KOPT-K1 (cell line): ENCODE data around the gene ACSM2B.
"Not testable (repeated sequence)": the region's sequence is repeated elsewhere in the genome, so short reads cannot be mapped to it uniquely, and the experiment has no call there.

Experiments
- H3K27ac ChIP-seq: fragments of 200-600 bp; sonication (generic); 2 replicates; pipeline ENCODE4 v1.5.1; 2016; ENCODE audit warnings: antibody characterized with exemption, mild to moderate bottlenecking, low read depth, low read length; ENCODE audit not compliant: poor library complexity, severe bottlenecking
- H3K36me3 ChIP-seq: fragments of 200-600 bp; sonication (generic); 2 replicates; pipeline ENCODE4 v1.5.1; 2017; ENCODE audit warnings: antibody characterized with exemption, mild to moderate bottlenecking, low read length, moderate library complexity; ENCODE audit not compliant: insufficient read depth
- H3K9me3 ChIP-seq: fragments of 200-600 bp; sonication (generic); 2 replicates; pipeline ENCODE4 v1.5.1; 2017; ENCODE audit warnings: antibody characterized with exemption, low read length, mild to moderate bottlenecking; ENCODE audit not compliant: insufficient read depth, poor library complexity, severe bottlenecking

ACSM2B gene, protein sequence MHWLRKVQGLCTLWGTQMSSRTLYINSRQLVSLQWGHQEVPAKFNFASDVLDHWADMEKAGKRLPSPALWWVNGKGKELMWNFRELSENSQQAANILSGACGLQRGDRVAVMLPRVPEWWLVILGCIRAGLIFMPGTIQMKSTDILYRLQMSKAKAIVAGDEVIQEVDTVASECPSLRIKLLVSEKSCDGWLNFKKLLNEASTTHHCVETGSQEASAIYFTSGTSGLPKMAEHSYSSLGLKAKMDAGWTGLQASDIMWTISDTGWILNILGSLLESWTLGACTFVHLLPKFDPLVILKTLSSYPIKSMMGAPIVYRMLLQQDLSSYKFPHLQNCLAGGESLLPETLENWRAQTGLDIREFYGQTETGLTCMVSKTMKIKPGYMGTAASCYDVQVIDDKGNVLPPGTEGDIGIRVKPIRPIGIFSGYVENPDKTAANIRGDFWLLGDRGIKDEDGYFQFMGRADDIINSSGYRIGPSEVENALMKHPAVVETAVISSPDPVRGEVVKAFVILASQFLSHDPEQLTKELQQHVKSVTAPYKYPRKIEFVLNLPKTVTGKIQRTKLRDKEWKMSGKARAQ

DNA sequence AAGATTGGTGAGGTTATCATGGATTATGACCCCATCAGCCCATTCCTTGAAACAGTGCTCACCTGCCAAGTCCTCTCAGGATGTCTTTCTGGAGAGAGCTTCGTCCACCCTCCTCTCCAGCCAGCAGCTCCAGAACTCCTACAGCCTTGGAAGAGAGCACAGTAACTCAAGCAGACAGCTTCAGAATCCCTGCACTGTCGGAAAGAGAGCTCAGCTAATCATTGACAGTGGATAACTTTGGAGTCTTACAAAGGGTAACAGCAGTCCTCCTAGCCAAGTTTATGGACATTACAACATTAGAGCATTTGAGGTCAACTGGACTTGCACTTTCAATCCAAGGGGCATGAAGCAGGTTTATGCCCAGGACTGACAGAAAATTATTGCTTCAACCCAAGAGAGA, at the start of gene ACSM2B:
ACSM2B (minus strand) TSS at position 223 of the 400 bp plus-strand sequence. CDS start 11,522 bp downstream, outside the sequence.
- H3K27ac ChIP-seq, H3K36me3 ChIP-seq, H3K9me3 ChIP-seq: not testable (repeated sequence)

DNA sequence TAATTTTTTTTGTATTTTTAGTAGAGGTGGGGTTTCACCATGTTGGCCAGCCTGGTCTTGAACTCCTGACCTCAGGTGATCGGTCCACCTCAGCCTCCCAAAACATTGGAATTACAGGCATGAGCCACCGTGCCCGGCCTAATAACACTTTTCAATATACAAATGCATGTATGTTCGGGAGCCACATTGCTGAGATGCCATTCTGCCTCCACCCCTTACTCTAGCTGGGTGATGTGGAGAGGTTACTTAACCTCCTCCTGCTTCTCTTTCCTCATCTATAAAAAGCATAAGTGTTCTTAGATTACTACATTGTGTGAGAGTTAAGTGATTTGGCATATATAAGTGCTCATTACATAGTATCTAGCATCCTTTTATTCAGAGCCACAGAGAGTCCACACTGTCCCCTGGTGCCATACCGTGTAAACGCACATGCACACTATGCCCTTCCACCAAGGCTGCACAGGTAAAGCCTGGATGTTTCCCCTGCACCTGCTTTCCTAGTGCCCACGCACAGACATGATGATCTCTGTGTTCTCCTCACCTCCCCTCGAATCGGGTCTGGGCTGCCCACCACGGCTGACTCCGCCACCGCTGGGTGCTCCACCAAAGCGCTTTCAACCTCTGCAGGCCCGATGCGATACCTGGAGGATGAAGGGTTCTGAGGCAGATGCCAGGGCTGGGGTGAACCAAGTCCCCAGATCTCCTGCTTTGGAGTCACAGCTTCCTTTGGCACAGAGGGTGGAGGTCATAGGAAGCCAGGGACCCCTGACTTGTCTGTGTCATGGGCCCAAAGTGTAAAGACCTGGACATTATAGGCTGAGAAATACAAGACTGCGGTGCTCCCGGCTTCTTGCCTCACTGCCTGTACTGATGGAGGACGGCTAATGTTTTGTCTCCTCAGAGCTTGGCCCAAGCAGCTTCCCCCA, 49.0 kb upstream of the ACSM2B start:
- no peaks in the 10 kb centered on the region for H3K36me3 ChIP-seq
- no peaks in the 10 kb centered on the region for H3K9me3 ChIP-seq
- no peak overlapping the region for H3K27ac ChIP-seq

DNA sequence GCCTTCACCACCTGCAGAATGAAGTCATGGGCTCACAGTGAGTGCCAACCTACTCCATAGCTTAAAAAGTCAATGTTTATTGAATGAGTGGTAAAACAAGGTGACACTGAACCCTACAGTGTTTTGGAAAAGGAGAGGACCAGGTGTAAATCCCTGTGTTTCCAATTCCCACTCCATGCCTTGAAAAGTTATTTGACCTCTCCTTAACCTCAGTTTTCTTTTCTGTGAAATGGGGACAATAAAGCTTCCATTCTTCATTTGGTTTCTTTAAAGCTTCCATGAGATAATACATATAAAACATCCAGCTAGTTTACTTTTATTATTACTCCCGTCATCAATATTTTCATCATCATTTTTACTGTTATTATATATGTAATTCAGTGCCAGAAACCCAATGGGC, 48.0 kb upstream of the ACSM2B start:
- Histone ChIP-seq H3K9me3 (no peaks in the 10 kb centered on the region), H3K27ac (no peak overlapping the region), H3K36me3 (no peaks in the 10 kb centered on the region)

DNA sequence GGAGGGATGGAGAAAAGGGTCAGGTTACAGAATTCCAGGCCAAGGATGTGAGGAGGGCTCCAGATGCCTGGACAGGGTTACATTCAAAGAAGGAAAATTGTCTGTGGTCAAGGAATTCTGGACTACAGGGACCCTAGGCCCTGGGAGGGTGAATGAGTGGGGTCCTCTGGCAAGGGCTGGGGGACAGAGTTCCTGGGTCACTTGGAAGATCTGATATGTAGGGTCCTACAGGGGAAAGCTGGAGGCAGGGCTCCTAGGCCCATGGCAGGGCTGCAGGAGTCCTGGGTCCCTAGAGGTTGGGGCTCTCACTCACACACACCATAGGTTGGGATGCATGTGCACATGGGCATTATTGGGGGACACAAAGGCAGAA, 46.3 kb upstream of the ACSM2B start:
- no peak overlapping the region for H3K27ac ChIP-seq
- H3K36me3 ChIP-seq = no peaks in the 10 kb centered on the region
- no peaks in the 10 kb centered on the region for H3K9me3 ChIP-seq

DNA sequence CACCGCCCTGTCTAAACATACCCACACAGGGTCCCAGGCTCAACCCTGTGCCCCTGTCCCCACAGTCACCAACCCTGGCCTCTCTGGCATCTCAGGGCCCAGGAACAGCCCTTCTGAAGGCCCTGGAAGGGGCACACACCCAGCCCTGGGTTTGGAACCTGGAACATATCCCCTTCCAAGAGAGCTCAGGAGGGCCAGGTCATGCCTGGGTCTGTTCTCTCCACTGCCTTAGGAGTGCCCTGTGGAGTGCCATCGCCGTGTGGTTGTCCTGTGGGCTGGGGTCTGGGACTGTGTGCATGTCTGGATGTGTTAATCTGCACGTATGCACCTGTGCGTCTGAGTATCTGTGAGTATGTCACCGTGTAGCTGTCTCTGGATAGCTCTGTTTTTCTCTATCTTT, 45.2 kb upstream of the ACSM2B start:
- H3K36me3 ChIP-seq = no peaks in the 10 kb centered on the region
- H3K9me3 ChIP-seq = no peaks in the 10 kb centered on the region
- no peak overlapping the region for H3K27ac ChIP-seq

DNA sequence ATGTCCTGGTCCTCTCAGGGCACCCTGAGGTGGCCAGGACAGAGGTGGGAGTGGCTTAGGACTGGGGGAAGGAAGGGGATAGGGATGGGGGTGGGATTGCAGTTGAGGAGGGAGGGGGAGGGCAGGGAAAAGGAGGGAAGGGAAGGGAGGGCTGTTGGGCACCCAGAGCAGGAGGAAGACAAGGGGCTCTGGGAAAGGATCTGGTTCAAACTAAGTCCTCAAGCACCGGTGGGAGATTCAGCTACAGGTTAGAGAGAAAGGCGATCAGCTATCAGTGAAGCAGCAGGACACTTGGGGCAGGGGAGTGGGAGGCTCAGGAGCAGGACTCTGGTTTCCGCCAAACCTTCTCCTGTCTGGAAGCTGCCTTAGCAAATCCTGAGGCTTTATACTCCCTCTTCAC, 44.6 kb upstream of the ACSM2B start:
- no peaks in the 10 kb centered on the region for H3K36me3 ChIP-seq
- H3K9me3 ChIP-seq = no peaks in the 10 kb centered on the region
- no peak overlapping the region for H3K27ac ChIP-seq

DNA sequence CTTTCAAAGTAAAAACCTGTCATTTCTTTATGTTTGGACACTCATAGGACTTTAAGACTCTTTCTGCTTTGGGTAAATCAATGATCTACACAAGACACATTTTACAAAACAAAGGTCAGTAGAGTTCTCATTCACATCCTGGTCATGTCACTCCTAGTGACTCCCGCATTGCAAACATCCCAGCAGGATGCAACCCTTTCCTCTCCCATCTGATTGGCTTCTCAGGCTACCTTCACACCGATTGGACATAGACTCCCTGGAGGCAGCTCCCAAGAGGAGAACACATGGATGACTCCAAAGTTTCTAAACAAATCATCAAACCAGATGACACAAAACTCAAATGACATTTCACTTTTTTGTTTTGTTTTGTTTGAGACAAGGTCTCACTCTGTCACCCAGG, 43.8 kb upstream of the ACSM2B start:
- H3K9me3 ChIP-seq = no peaks in the 10 kb centered on the region
- H3K27ac ChIP-seq = no peak overlapping the region
- no peaks in the 10 kb centered on the region for H3K36me3 ChIP-seq

DNA sequence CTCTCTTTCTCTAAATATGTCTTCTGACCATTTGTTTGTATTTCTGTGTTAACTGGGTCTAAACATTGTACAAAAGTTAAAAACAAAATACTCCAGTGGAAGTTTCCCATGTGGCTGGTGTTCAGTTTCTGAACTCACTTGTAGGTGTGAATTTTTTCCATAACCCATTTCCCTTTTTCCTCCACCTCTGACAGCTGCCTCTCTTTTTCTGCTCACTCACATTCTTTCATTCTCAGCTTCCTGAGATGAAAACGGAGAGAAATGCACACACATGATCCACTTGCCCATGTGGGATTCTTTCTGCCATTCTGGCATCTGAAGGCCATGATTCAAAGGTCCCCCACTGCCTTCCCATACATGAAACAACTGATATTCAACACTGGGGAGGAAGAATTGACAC, 41.1 kb upstream of the ACSM2B start:
- Histone ChIP-seq H3K9me3 (no peaks in the 10 kb centered on the region), H3K36me3 (no peaks in the 10 kb centered on the region), H3K27ac (no peak overlapping the region)

DNA sequence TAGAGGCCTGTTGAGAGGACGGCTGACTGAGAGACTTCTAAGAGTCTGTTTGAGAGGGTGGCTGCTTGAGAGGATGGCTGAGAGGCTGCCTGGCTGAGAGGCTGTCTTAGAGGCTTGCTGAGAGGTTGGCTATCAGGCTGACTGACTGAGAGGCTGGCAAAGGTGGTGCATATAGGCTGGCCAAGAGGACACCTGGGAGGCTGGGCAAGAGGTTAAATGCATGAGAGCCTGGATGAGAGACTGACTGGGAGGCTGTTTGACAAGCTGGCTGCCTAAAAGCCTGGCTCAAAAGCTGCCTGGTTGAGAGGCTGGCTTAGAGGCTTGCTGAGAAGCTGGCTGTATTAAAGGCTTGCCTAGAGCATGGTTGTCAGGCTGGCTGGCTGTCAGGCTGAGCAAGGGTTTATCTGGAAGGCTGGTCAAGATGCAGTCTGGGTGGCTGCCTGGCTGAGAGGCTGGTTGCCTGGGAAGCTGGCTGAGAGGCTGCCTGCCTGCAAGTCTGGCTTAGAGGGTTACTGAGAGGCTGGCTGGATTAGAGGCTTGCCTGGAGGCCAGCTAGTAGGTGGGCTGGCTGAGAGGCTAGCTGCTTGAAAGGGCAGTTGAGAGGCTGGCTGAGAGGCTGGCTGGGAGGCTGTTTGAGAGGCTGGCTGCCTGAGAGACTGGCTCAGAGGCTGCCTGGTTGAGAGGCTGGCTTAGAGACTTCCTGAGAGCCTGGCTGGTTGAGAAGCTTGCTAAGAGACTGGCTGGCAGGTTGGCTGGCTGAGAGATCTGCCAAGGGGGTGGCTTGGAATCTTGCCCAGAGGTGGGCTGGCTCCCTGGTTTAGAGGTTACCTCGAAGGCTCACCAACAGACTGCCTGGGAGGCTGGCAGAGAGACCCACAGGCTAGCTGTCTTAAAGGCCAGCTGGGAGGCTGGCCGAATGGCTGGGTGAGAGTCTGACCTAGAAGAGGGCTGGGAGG, 38.3 kb upstream of the ACSM2B start:
- Histone ChIP-seq H3K9me3 (no peaks in the 10 kb centered on the region), H3K27ac (no peak overlapping the region), H3K36me3 (no peaks in the 10 kb centered on the region)

DNA sequence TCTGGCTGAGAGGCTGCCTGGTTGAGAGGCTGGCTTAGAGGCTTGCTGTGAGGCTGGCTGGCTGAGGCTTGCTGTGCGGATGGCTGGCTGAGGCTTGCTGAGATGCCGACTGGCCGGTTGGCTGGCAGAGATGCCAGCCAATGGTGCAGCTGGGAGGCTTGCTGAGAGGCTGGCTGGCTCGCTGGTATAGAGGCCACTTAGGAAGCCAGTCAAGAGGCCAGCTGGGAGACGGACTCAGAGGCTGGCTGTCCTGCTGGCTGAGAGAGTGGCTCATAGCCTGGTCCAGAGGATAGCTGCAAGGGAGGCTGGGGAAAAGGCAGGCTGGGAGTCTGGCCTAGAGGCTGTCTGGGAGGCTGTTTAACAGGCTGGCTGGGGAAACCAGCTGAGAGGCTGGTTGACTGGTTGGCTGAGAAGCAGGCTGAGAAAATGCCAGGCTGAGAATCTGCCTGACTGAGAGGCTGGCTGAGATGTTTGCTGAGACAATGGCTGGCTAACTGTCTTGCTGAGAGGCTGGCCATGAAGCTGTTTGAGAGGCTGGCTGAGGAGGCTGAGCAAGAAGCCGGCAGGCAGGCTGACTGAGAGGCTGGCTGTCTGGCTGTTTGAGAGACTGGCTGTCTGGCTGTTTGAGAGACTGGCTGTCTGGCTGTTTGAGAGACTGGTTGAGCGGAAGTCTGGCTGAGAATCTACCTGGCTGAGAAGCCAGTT, 37.5 kb upstream of the ACSM2B start:
- Histone ChIP-seq H3K9me3 (no peaks in the 10 kb centered on the region), H3K36me3 (no peaks in the 10 kb centered on the region), H3K27ac (no peak overlapping the region)

DNA sequence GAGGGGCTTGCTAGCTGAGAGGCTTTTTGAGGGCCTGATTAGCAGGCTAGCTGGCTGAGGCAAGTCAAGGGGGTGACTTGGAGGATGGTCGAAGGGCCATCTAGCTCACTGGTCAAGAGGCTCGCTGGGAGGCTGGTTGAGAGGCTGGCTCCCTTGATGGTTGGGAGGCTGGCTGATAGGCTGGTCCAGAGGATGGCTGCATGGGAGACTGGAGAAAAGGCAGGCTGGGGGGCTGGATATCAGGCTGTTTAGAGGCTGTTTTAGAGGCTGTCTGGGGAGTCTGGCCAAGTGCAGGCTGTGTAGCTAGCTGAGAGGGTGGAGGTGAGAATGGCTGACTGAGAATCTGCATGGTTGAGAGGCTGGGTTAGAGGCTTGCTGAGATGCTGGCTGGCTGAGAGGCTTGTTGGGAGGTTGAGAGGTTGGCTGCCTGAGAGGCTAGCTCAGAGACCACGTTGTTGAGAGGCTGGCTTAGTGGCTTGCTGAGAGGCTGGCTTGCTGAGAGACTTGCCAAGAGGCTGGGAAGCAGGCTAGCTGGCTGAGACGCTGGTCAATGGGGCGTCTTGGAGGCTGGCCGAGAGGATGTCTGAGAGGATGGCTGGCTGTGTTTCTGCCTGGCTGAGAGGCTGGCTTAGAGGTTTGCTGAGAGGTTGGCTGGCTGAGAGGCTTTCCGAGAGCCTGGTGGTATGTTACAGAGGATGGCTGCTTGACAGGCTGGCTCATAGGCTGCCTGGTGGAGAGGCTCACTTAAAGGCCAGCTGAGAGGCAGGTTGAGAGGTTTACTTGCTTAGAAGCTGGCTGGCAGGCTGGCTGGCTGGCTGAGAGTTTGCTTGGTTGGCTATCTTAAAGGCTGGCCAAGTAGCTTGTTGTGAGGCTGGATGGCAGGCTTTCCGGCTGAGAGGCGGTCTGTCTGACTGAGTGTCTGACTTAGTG, 36.6 kb upstream of the ACSM2B start:
- Histone ChIP-seq H3K36me3 (no peaks in the 10 kb centered on the region), H3K9me3 (no peaks in the 10 kb centered on the region), H3K27ac (no peak overlapping the region)

DNA sequence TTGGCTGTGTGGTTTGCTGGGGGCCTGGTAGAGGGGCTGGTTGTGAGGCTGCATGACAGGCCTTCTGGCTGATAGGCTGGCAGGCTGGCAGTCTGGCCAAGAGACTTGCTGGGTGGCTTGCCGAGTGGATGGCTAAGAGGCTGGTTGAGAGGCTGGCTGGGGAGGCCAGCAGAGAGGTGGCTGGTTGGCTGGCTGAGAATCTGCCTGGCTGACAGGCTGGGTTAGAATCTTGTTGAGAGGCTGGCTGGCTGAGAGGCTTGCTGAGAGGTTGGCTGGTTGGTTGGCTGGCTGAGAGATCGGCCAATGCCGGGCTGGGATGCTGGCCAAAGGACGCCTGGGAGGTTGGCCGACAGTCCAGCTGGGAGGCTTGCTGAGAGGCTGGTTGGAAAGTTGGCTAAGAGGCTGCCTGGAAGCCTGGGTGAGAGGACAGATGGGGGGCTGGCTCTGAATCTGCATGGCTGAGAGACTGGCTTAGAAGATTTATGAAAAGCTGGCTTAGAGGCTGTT, 35.9 kb upstream of the ACSM2B start:
- Histone ChIP-seq H3K9me3 (no peaks in the 10 kb centered on the region), H3K36me3 (no peaks in the 10 kb centered on the region), H3K27ac (no peak overlapping the region)

DNA sequence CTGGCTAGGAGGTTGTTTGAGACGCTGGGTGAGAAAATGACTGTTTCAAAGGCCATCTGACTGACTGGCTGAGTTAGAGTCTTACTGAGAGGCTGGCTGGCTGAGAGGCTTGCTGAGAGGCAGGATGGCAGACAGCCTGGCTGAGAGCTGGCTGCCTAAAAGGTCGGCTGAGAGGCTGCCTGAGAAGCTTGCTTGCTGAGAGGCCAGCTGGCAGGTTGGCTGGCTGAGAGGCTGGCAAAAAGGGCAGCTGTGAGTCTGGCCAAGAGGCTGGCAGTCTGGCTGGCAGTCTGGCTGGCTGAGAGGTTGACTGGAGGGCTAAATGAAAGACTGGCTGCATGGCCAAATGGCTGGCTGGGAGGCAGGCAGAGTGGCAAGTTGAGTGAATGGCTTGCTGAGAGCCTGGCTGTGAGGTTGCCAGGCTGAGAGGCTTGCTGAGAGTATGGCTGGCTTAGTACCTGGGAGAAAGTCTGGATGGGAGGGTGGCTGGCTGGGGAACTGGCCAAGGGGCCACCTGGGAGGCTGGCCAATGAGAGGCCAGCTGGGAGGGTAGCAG, 35.3 kb upstream of the ACSM2B start:
- no peaks in the 10 kb centered on the region for H3K9me3 ChIP-seq
- H3K27ac ChIP-seq = no peak overlapping the region
- no peaks in the 10 kb centered on the region for H3K36me3 ChIP-seq
